ENCODE results near the gene PGAP2. TPM values are rescaled to one million over a fixed set of nuclear protein-coding genes. Genes with fewer than 3 reads are reported as not detected.
A peak's percentile ranks its signal among the peaks of the same experiment; 100 is the strongest.

PGAP2 gene
- total RNA-seq, 1 experiment from 2014 or later: 37.4 TPM

- DNase-seq: no peak
These were observed 53.3 kb downstream of the PGAP2 start for GRCh38 chr11:3861683-3862082.

More at GRCh38 chr11:3861683-3862082, 53.3 kb downstream of the PGAP2 start:
- H2BK15ac ChIP-seq (ENCODE audit: low read depth, low read length): no peak overlapping the region
- peaks cover 9% of the 10 kb centered on the region for H3K4me1 ChIP-seq (ENCODE audit: insufficient read depth, low read length)
- no peaks in the 10 kb centered on the region; the same call in 1 of the 2 replicates for H3K27me3 ChIP-seq (ENCODE audit: insufficient read depth, low read length)
- no peak overlapping the region for H3K27ac Mint-ChIP-seq
- H4K91ac ChIP-seq (ENCODE audit: insufficient read length, low read depth, low read length): no peak overlapping the region
- H3T11ph ChIP-seq (ENCODE audit: low read length): no peak overlapping the region
- H3K36me3 Mint-ChIP-seq (ENCODE audit: insufficient read depth in 1 of 3, low read depth in 3 of 3): peaks cover 0 to 4% (median 0%) of the 10 kb centered on the region in 3 experiments; a peak in 1 of 7 replicates
- no peaks in the 10 kb centered on the region for H3K79me2 ChIP-seq (ENCODE audit: insufficient read depth, low read length)
- no peak overlapping the region for H3K27ac ChIP-seq (ENCODE audit: insufficient read length, low read depth, low read length)
- peaks cover 24% of the 10 kb centered on the region for H3K27me3 Mint-ChIP-seq (ENCODE audit: low read depth)
- no peaks in the 10 kb centered on the region for H4K20me1 ChIP-seq (ENCODE audit: control insufficient read depth, insufficient read depth, insufficient read length)
- no peak overlapping the region for H3K4ac ChIP-seq (ENCODE audit: low read depth, low read length)
- no peak overlapping the region for H4K8ac ChIP-seq (replicated peaks; ENCODE audit: insufficient read length, low read depth, low read length)
- H3K18ac ChIP-seq (ENCODE audit: insufficient read length, low read depth, low read length): no peak overlapping the region
- H3K56ac ChIP-seq (ENCODE audit: insufficient read length, low read depth, low read length): no peak overlapping the region
- no peak overlapping the region for H3K14ac ChIP-seq (ENCODE audit: insufficient read depth, low read length)
- no peak overlapping the region for H4K5ac ChIP-seq (ENCODE audit: insufficient read length, low read depth, low read length)
- H3K4me3 Mint-ChIP-seq: peak overlapping the region in 1 of 2 experiments; percentile 56; a peak in 2 of 5 replicates
- no peaks in the 10 kb centered on the region for H3K9me3 ChIP-seq (ENCODE audit: control insufficient read depth, low read depth, low read length)
- H2BK5ac ChIP-seq (ENCODE audit: insufficient read length, low read length): no peak overlapping the region
- H3K4me1 Mint-ChIP-seq: peaks cover 46 to 58% of the 10 kb centered on the region in 2 experiments
- no peak for TF ChIP-seq CTCF (conservative IDR thresholded peaks at IDR 0.05)
- H3K4me2 ChIP-seq (ENCODE audit: insufficient read depth, insufficient read length, low read length): no peak overlapping the region
- no peak overlapping the region for H3K23ac ChIP-seq (ENCODE audit: insufficient read length, low read depth, low read length)
- no peaks in the 10 kb centered on the region for H3K23me2 ChIP-seq (ENCODE audit: insufficient read length, low read depth, low read length, poor library complexity, severe bottlenecking)
- no peak overlapping the region for H2AFZ ChIP-seq (ENCODE audit: low read length)
- no peak overlapping the region for H2AK5ac ChIP-seq (ENCODE audit: insufficient read length, low read length)
- no peaks in the 10 kb centered on the region for H3K9me3 Mint-ChIP-seq
- H3K9ac ChIP-seq (ENCODE audit: extremely low read depth, insufficient read length, low read length): no peak overlapping the region
- no peak overlapping the region for H2BK12ac ChIP-seq (ENCODE audit: insufficient read length, low read depth, low read length)
- no peaks in the 10 kb centered on the region for H3K79me1 ChIP-seq (ENCODE audit: insufficient read depth, low read depth, low read length, poor library complexity, severe bottlenecking)
- H2BK120ac ChIP-seq (ENCODE audit: low read depth, low read length, poor library complexity, severe bottlenecking): no peak overlapping the region
- WGBS (ENCODE audit: extremely low coverage, insufficient read length, low lambda C conversion rate): no CpG with 5 or more reads among the region's 1 CpG
- no peak overlapping the region for H2BK20ac ChIP-seq (ENCODE audit: low read depth, low read length, poor library complexity, severe bottlenecking)
